HepG2 (cell line): ENCODE measurements around the gene TUBB4B. TPM values are rescaled to one million over a fixed set of nuclear protein-coding genes. Genes with fewer than 3 reads are reported as not detected.

Experiments
- ATAC-seq: fragments of 200-7000 bp; cut with Tn5 transposase; 3 replicates; pipeline ENCODE4 v1.9.1; 2020; ENCODE audit warnings: mild to moderate bottlenecking, moderate library complexity
- BruUV-seq: library from RNA; stranded (reverse); fragments of 400-500 nt; replicated peaks from 2 replicates; lab custom pipeline; 2021; lab: Mats Ljungman, UMichigan
- CTCF ChIA-PET: fragments of 300-600 bp; formaldehyde crosslinking; extraction: SDS; loops from one replicate; lab custom pipeline; 2021; ENCODE audit warnings: low total read pairs, inconsistent platforms, low intra/inter-chr PET ratio; lab: Yijun Ruan, JAX
- POLR2A ChIA-PET: fragments of 350-600 bp; sonication (Branson Sonifier 250); formaldehyde crosslinking; loops from one replicate; lab custom pipeline; 2020; ENCODE audit warnings: antibody characterized with exemption, inconsistent platforms; lab: Yijun Ruan, JAX
- DNase-seq: peaks from one replicate; pipeline ENCODE4 v3.0.0-alpha.2; 2015; ENCODE audit warnings: low spot score
- FAIRE-seq: peaks from 3 replicates; lab custom pipeline; 2011; peaks lifted over from hg19 to GRCh38; lab: Jason Lieb, UNC
- H2AFZ ChIP-seq: one replicate; pipeline ENCODE4 v1.6.1; 2011; ENCODE audit warnings: low read length, inconsistent platforms
- H3K27ac ChIP-seq: fragments of 300-600 bp; 3 replicates; pipeline ENCODE4 v1.8.0; 2011; ENCODE audit warnings: mixed run types, mild to moderate bottlenecking, mixed read lengths, low read length, inconsistent platforms; ENCODE audit not compliant: insufficient read depth; ENCODE audit errors: extremely low read length
- H3K27me3 ChIP-seq, 2 experiments: fragments of 200-600 bp in 1 of 2; 2 replicates in 1 of 2; 3 replicates in 1 of 2; pipeline versions ENCODE4 v1.6.0 to v1.8.0; 2011; ENCODE audit warnings: low read length in 2 of 2, mild to moderate bottlenecking in 2 of 2, moderate library complexity in 2 of 2, inconsistent platforms in 1 of 2; ENCODE audit not compliant: insufficient read depth in 2 of 2, control insufficient read depth in 1 of 2
- H3K36me3 ChIP-seq, 2 experiments: fragments of 200-600 bp in 1 of 2; replicated peaks in 1 of 2; 2 replicates in 1 of 2; 3 replicates in 1 of 2; pipeline versions ENCODE4 v1.5.1 to v1.8.0; 2011; ENCODE audit warnings: low read length in 2 of 2, inconsistent platforms in 1 of 2; ENCODE audit not compliant: insufficient read depth in 2 of 2, control insufficient read depth in 1 of 2
- H3K4me1 ChIP-seq: 2 replicates; pipeline ENCODE4 v1.5.1; 2012; ENCODE audit warnings: low read length, inconsistent platforms; ENCODE audit not compliant: insufficient read depth
- H3K4me2 ChIP-seq: 2 replicates; pipeline ENCODE4 v1.6.0; 2011; ENCODE audit warnings: low read depth, low read length, inconsistent platforms
- H3K4me3 ChIP-seq, 3 experiments: fragments of 200-600 bp in 1 of 3; sonication (generic), shearing (Covaris generic) in 1 of 3; replicated peaks in 1 of 3; 2 replicates each; pipeline ENCODE4 v1.5.1; 2011 to 2016; ENCODE audit warnings: low read length in 3 of 3, inconsistent platforms in 2 of 3, low read depth in 2 of 3, mild to moderate bottlenecking in 2 of 3, control low read depth in 1 of 3, mixed read lengths in 1 of 3; ENCODE audit not compliant: insufficient read depth in 1 of 3
- H3K79me2 ChIP-seq: one replicate; pipeline ENCODE4 v1.6.1; 2011; ENCODE audit warnings: low read length, inconsistent platforms; ENCODE audit not compliant: insufficient read depth
- H3K9ac ChIP-seq: 2 replicates; pipeline ENCODE4 v1.6.0; 2011; ENCODE audit warnings: mild to moderate bottlenecking, low read depth, low read length, inconsistent platforms; ENCODE audit not compliant: insufficient read depth
- H3K9me3 ChIP-seq: 2 replicates; pipeline ENCODE4 v1.5.1; 2012; ENCODE audit warnings: mild to moderate bottlenecking, low read length
- H4K20me1 ChIP-seq: 2 replicates; pipeline ENCODE4 v1.6.0; 2011; ENCODE audit warnings: inconsistent platforms, mild to moderate bottlenecking, low read length, moderate library complexity; ENCODE audit not compliant: insufficient read depth
- ARNT ChIP-seq: fragments of 450-650 bp; IDR thresholded peaks from 2 replicates; pipeline ENCODE4 v1.6.1; 2017
- ATF2 ChIP-seq: sonication (generic); formaldehyde crosslinking; IDR thresholded peaks from 2 replicates; pipeline ENCODE4 v1.4.0; 2020; ENCODE audit warnings: missing genetic modification reagents
- CC2D1A ChIP-seq: sonication (generic); formaldehyde crosslinking; IDR thresholded peaks from 2 replicates; pipeline ENCODE4 v1.8.1; 2023; ENCODE audit warnings: mild to moderate bottlenecking, missing genetic modification reagents
- GABPA ChIP-seq, 2 experiments: IDR thresholded peaks; 2 replicates each; pipeline ENCODE4 v1.6.1; 2011 to 2016; ENCODE audit warnings: low read depth in 2 of 2, low read length in 1 of 2, missing biosample characterization in 1 of 2, missing genetic modification characterization in 1 of 2
- HIC2 ChIP-seq: sonication (generic); formaldehyde crosslinking; IDR thresholded peaks from 2 replicates; pipeline ENCODE4 v1.9.0; 2022; ENCODE audit warnings: low read depth, missing genetic modification reagents
- HNRNPLL ChIP-seq: fragments of 200-400 bp; formaldehyde crosslinking; IDR thresholded peaks from 2 replicates; pipeline ENCODE4 v1.6.1; 2017; ENCODE audit warnings: mild to moderate bottlenecking, low read depth, low read length; ENCODE audit not compliant: poor library complexity, severe bottlenecking
- KDM2A ChIP-seq: sonication (generic); formaldehyde crosslinking; IDR thresholded peaks from 2 replicates; pipeline ENCODE4 v1.4.0; 2020; ENCODE audit warnings: low read depth, missing genetic modification reagents, borderline replicate concordance
- MAFF ChIP-seq: IDR thresholded peaks from 2 replicates; pipeline ENCODE4 v1.6.1; 2011; ENCODE audit warnings: low read depth, low read length, improper control_type of control experiment
- MXD1 ChIP-seq: sonication (generic); formaldehyde crosslinking; IDR thresholded peaks from 2 replicates; pipeline ENCODE4 v1.4.0; 2020; ENCODE audit warnings: mild to moderate bottlenecking, missing genetic modification reagents
- MYC ChIP-seq: sonication (generic); formaldehyde crosslinking; IDR thresholded peaks from 2 replicates; pipeline ENCODE4 v1.9.0; 2021; ENCODE audit warnings: missing genetic modification reagents, borderline replicate concordance
- PAX8 ChIP-seq: sonication (generic); formaldehyde crosslinking; IDR thresholded peaks from 2 replicates; pipeline ENCODE4 v1.8.0; 2022; ENCODE audit warnings: mild to moderate bottlenecking, missing genetic modification reagents, borderline replicate concordance
- POLR2AphosphoS2 ChIP-seq: IDR thresholded peaks from 2 replicates; pipeline ENCODE4 v1.6.1; 2011; ENCODE audit warnings: low read depth, low read length, improper control_type of control experiment
- SNAI1 ChIP-seq: sonication (generic); formaldehyde crosslinking; IDR thresholded peaks from 2 replicates; pipeline ENCODE4 v1.5.0; 2020; ENCODE audit warnings: mild to moderate bottlenecking, missing genetic modification reagents, borderline replicate concordance
- TBL1XR1 ChIP-seq: fragments of 150-350 bp; IDR thresholded peaks from 2 replicates; pipeline ENCODE4 v1.6.1; 2014; ENCODE audit warnings: borderline replicate concordance, low read length; ENCODE audit not compliant: partially characterized antibody
- ZBTB38 ChIP-seq: sonication (generic); formaldehyde crosslinking; IDR thresholded peaks from 2 replicates; pipeline ENCODE4 v1.5.1; 2020; ENCODE audit warnings: mild to moderate bottlenecking, missing genetic modification reagents
- ZFP41 ChIP-seq: sonication (generic); formaldehyde crosslinking; IDR thresholded peaks from 2 replicates; pipeline ENCODE4 v1.4.0; 2020; ENCODE audit warnings: mild to moderate bottlenecking, missing genetic modification reagents, borderline replicate concordance
- ZNF101 ChIP-seq: sonication (generic); formaldehyde crosslinking; IDR thresholded peaks from 2 replicates; pipeline ENCODE4 v1.4.0; 2020; ENCODE audit warnings: mild to moderate bottlenecking, low read depth, missing genetic modification reagents, borderline replicate concordance
- ZNF136 ChIP-seq: sonication (generic); formaldehyde crosslinking; IDR thresholded peaks from 2 replicates; pipeline ENCODE4 v1.8.1; 2022; ENCODE audit warnings: low read depth, mild to moderate bottlenecking, moderate library complexity, missing genetic modification reagents
- ZNF691 ChIP-seq: sonication (generic); formaldehyde crosslinking; IDR thresholded peaks from 2 replicates; pipeline ENCODE4 v1.4.0; 2020; ENCODE audit warnings: missing genetic modification reagents, low read depth, mild to moderate bottlenecking, borderline replicate concordance
- ZNF703 ChIP-seq: sonication (generic); formaldehyde crosslinking; IDR thresholded peaks from 2 replicates; pipeline ENCODE4 v1.5.1; 2020; ENCODE audit warnings: missing genetic modification reagents, mild to moderate bottlenecking, moderate library complexity, borderline replicate concordance
- ZNF841 ChIP-seq: sonication (generic); formaldehyde crosslinking; IDR thresholded peaks from 2 replicates; pipeline ENCODE4 v1.8.1; 2023; ENCODE audit warnings: missing genetic modification reagents, borderline replicate concordance
- WGBS: methylation state at CpG from one replicate; pipeline ENCODE4 v1.1.6; 2017; ENCODE audit warnings: low lambda C conversion rate; 5-methylcytosine and 5-hydroxymethylcytosine counted together
- in situ Hi-C: cut with HindIII; loops from 2 replicates; pipeline ENCODE4 v1.10.0; 2017; ENCODE audit warnings: low pct_unique_long_range_greater_than_20kb; ENCODE audit not compliant: extremely low pct_ligation_motif_present
- intact Hi-C: fragments of 100-400 bp; cut with micrococcal nuclease; formaldehyde crosslinking; loops from one replicate; pipeline ENCODE4 v1.10.0; 2022; ENCODE audit not compliant: unreplicated experiment
- polyA plus RNA-seq, 8 experiments: library from polyadenylated mRNA; depleted of rRNA in 3 of 8; stranded (reverse) in 7 of 8; unstranded in 1 of 8; fragments of >200 nt; fragmentation: Illumina TruSeq in 4 of 8; extraction: Trizol in 4 of 8; gene quantifications; 2 replicates each; pipeline versions ENCODE4 v1.2.1 to v1.2.3, GENCODE V29; 2011 to 2016; ENCODE audit warnings: low read depth in 4 of 8, missing spikeins in 1 of 8, mixed read lengths in 1 of 8; ENCODE audit not compliant: insufficient read depth in 1 of 8
- total RNA-seq, 5 experiments: library from RNA; depleted of rRNA; stranded (reverse); fragments of >200 nt; fragmentation: Illumina TruSeq; extraction: Trizol; gene quantifications; 2 replicates each; pipeline ENCODE4 v1.2.3, GENCODE V29; 2016; ENCODE audit warnings: low read depth in 1 of 5

TUBB4B gene
- total and polyA plus RNA-seq, 2 of the 13 experiments (the other 11 are each of a cell fraction or from before 2014, with no cell fraction given): 182 to 412 TPM

- no peak for ATAC-seq
- Histone ChIP-seq H3K4me3 (peak overlapping the region in 2 of 3 experiments; percentile 7 to 64; a peak in 2 of 6 replicates), H3K27ac (no peak overlapping the region), H3K4me2 (peak overlapping the region; percentile 87), H4K20me1 (peaks cover 14% of the 10 kb centered on the region), H3K9me3 (no peaks in the 10 kb centered on the region), H3K36me3 (peaks cover 2 to 8% of the 10 kb centered on the region in 2 experiments; a peak in 3 of 5 replicates), H3K79me2 (peaks cover 11% of the 10 kb centered on the region), H3K9ac (peak overlapping the region; percentile 7; the same call in 1 of the 2 replicates), H3K27me3 (peaks cover 2 to 9% of the 10 kb centered on the region in 2 experiments; a peak in 2 of 5 replicates), H3K4me1 (peaks cover 86% of the 10 kb centered on the region), H2AFZ (no peak overlapping the region)
- ChIA-PET POLR2A (interaction anchor here (0.5 to 1.3 kb wide), 4 partner anchors 29 to 96 kb away, joined by 3 to 8 read pairs (median 4); partner anchors contain the start of genes TOR4A and TPRN), CTCF (interaction anchor here (1.1 kb wide), 1 partner anchor 12 kb away, joined by 3 read pairs; no protein-coding TSS in a partner anchor)
- no peak for DNase-seq
- 49% methylated on average over 5 of the region's 6 CpGs for WGBS
- BruUV-seq: no TSS peak
- no peak for FAIRE-seq
- in situ Hi-C loops (no loop called here), intact Hi-C loops (no loop called here)
- TF ChIP-seq TBL1XR1 (no peak), ZNF691 (CRISPR knock-in tag) (no peak), HIC2 (no peak), ZNF841 (CRISPR knock-in tag) (no peak), MYC (CRISPR knock-in tag) (0 out of 2 replicates have a peak, but pooled peaks have one; percentile 3), ATF2 (CRISPR knock-in tag) (no peak), ZNF101 (CRISPR knock-in tag) (no peak), ZNF136 (CRISPR knock-in tag) (no peak), PAX8 (CRISPR knock-in tag) (no peak), MXD1 (CRISPR knock-in tag) (no peak), KDM2A (0 out of 2 replicates have a peak, but pooled peaks have one; percentile 24), ARNT (no peak), MAFF (no peak), ZBTB38 (CRISPR knock-in tag) (no peak), HNRNPLL (peak; percentile 21), GABPA (IDR thresholded peaks at IDR 0.05; ENCODE audit: low read depth, low read length) (no peak), GABPA (CRISPR knock-in tag; IDR thresholded peaks at IDR 0.05; ENCODE audit: low read depth) (no peak), CC2D1A (CRISPR knock-in tag) (no peak), ZFP41 (CRISPR knock-in tag) (no peak), POLR2AphosphoS2 (no peak), ZNF703 (no peak), SNAI1 (no peak)
These were observed 6.8 kb downstream of the TUBB4B start for GRCh38 chr9:137247916-137248175.
